HepG2 (cell line): Measurements from ENCODE around the gene RSKR. TPM values are rescaled to one million over a fixed set of nuclear protein-coding genes. Genes with fewer than 3 reads are reported as not detected.
A peak's percentile ranks its signal among the peaks of the same experiment; 100 is the strongest.

Experiments
- FOXJ3 ChIP-seq: sonication (generic); formaldehyde crosslinking; IDR thresholded peaks from 2 replicates; pipeline ENCODE4 v1.4.0; 2020; ENCODE audit warnings: missing genetic modification reagents, mild to moderate bottlenecking, borderline replicate concordance
- HMGXB4 ChIP-seq, 2 experiments: sonication (generic) in 1 of 2; formaldehyde crosslinking in 1 of 2; IDR thresholded peaks; 2 replicates each; pipeline versions ENCODE4 v1.4.0 to v1.6.1; 2018 to 2020; ENCODE audit warnings: missing genetic modification reagents in 2 of 2, borderline replicate concordance in 1 of 2, low read depth in 1 of 2, mild to moderate bottlenecking in 1 of 2, missing biosample characterization in 1 of 2
- KLF9 ChIP-seq: IDR thresholded peaks from 2 replicates; pipeline ENCODE4 v1.6.1; 2016; ENCODE audit warnings: low read depth
- MIER3 ChIP-seq: IDR thresholded peaks from 2 replicates; pipeline ENCODE4 v1.6.1; 2016; ENCODE audit warnings: missing compliant biosample characterization, borderline replicate concordance
- NR2C2 ChIP-seq: sonication (generic); formaldehyde crosslinking; IDR thresholded peaks from 2 replicates; pipeline ENCODE4 v1.4.0; 2020; ENCODE audit warnings: missing genetic modification reagents, mild to moderate bottlenecking, moderate library complexity, borderline replicate concordance
- PRDM4 ChIP-seq: sonication (generic); formaldehyde crosslinking; IDR thresholded peaks from 2 replicates; pipeline ENCODE4 v1.9.0; 2021; ENCODE audit warnings: missing genetic modification reagents, borderline replicate concordance
- PRPF4 ChIP-seq: fragments of 200-400 bp; formaldehyde crosslinking; IDR thresholded peaks from 2 replicates; pipeline ENCODE4 v1.6.1; 2016; ENCODE audit warnings: low read length, low read depth; ENCODE audit not compliant: poor library complexity, severe bottlenecking
- PTBP1 ChIP-seq: fragments of 200-400 bp; formaldehyde crosslinking; IDR thresholded peaks from 2 replicates; pipeline ENCODE4 v1.6.1; 2018; ENCODE audit warnings: low read length, low read depth; ENCODE audit not compliant: poor library complexity, severe bottlenecking
- RFX1 ChIP-seq: fragments of 450-650 bp; IDR thresholded peaks from 2 replicates; pipeline ENCODE4 v1.6.1; 2017
- SOX6 ChIP-seq, 2 experiments: fragments of 450-650 bp in 1 of 2; sonication (generic) in 1 of 2; formaldehyde crosslinking in 1 of 2; IDR thresholded peaks; 2 replicates each; pipeline versions ENCODE4 v1.4.0 to v1.6.1; 2017 to 2020; ENCODE audit warnings: antibody characterized with exemption in 1 of 2, mild to moderate bottlenecking in 1 of 2, missing genetic modification reagents in 1 of 2
- SP2 ChIP-seq: sonication (generic); formaldehyde crosslinking; IDR thresholded peaks from 2 replicates; pipeline ENCODE4 v1.5.1; 2020; ENCODE audit warnings: mild to moderate bottlenecking, missing genetic modification reagents
- TMF1 ChIP-seq: sonication (generic); formaldehyde crosslinking; IDR thresholded peaks from 2 replicates; pipeline ENCODE4 v1.8.1; 2022; ENCODE audit warnings: low read depth, missing genetic modification reagents
- ZBTB2 ChIP-seq: sonication (generic); formaldehyde crosslinking; IDR thresholded peaks from 2 replicates; pipeline ENCODE4 v1.8.0; 2022; ENCODE audit warnings: low read depth, missing genetic modification reagents
- ZC3H13 ChIP-seq: sonication (generic); formaldehyde crosslinking; IDR thresholded peaks from 2 replicates; pipeline ENCODE4 v1.8.1; 2023; ENCODE audit warnings: mild to moderate bottlenecking, missing genetic modification reagents, moderate library complexity
- ZNF280D ChIP-seq: sonication (generic); formaldehyde crosslinking; IDR thresholded peaks from 2 replicates; pipeline ENCODE4 v1.5.1; 2020; ENCODE audit warnings: mild to moderate bottlenecking, missing genetic modification reagents
- ZNF354B ChIP-seq: sonication (generic); formaldehyde crosslinking; IDR thresholded peaks from 2 replicates; pipeline ENCODE4 v1.8.0; 2022; ENCODE audit warnings: mild to moderate bottlenecking, missing genetic modification reagents
- ZNF703 ChIP-seq: sonication (generic); formaldehyde crosslinking; IDR thresholded peaks from 2 replicates; pipeline ENCODE4 v1.5.1; 2020; ENCODE audit warnings: missing genetic modification reagents, mild to moderate bottlenecking, moderate library complexity, borderline replicate concordance
- ZNF749 ChIP-seq: sonication (generic); formaldehyde crosslinking; IDR thresholded peaks from 2 replicates; pipeline ENCODE4 v1.8.0; 2022; ENCODE audit warnings: mild to moderate bottlenecking, missing genetic modification reagents, moderate library complexity, borderline replicate concordance
- ZNF782 ChIP-seq: sonication (generic); formaldehyde crosslinking; IDR thresholded peaks from 2 replicates; pipeline ENCODE4 v1.4.0; 2020; ENCODE audit warnings: missing genetic modification reagents, mild to moderate bottlenecking, borderline replicate concordance
- polyA plus RNA-seq, 8 experiments: library from polyadenylated mRNA; depleted of rRNA in 3 of 8; stranded (reverse) in 7 of 8; unstranded in 1 of 8; fragments of >200 nt; fragmentation: Illumina TruSeq in 4 of 8; extraction: Trizol in 4 of 8; gene quantifications; 2 replicates each; pipeline versions ENCODE4 v1.2.1 to v1.2.3, GENCODE V29; 2011 to 2016; ENCODE audit warnings: low read depth in 4 of 8, missing spikeins in 1 of 8, mixed read lengths in 1 of 8; ENCODE audit not compliant: insufficient read depth in 1 of 8
- total RNA-seq, 5 experiments: library from RNA; depleted of rRNA; stranded (reverse); fragments of >200 nt; fragmentation: Illumina TruSeq; extraction: Trizol; gene quantifications; 2 replicates each; pipeline ENCODE4 v1.2.3, GENCODE V29; 2016; ENCODE audit warnings: low read depth in 1 of 5

RSKR gene
- total and polyA plus RNA-seq, 2 of the 13 experiments (the other 11 are each of a cell fraction or from before 2014, with no cell fraction given), result 5.0 to 10.4 TPM

GRCh38 chr17:28571361-28572122, 42.4 kb downstream of the RSKR start, which contains the start of gene PIGS (continued):
- TF ChIP-seq HMGXB4 (CRISPR knock-in tag; IDR thresholded peaks at IDR 0.05; ENCODE audit: borderline replicate concordance in 1 of 2, low read depth in 1 of 2) (peak; percentile 31 to 75; a peak in 2 of 4 replicates), ZNF782 (peak; percentile 35; the same call in 1 of the 2 replicates), MIER3 (CRISPR knock-in tag) (no peak), PTBP1 (no peak), TMF1 (CRISPR knock-in tag) (no peak), PRDM4 (CRISPR knock-in tag) (no peak), SP2 (CRISPR knock-in tag) (peak; percentile 87), ZNF749 (CRISPR knock-in tag) (no peak; the same call in 1 of the 2 replicates), SOX6 (IDR thresholded peaks at IDR 0.05) (no peak), SOX6 (CRISPR knock-in tag; IDR thresholded peaks at IDR 0.05) (peak; percentile 39), PRPF4 (no peak), ZC3H13 (CRISPR knock-in tag) (no peak), ZNF280D (CRISPR knock-in tag) (no peak), RFX1 (no peak), ZNF354B (CRISPR knock-in tag) (no peak), KLF9 (no peak), ZNF703 (CRISPR knock-in tag) (no peak), FOXJ3 (CRISPR knock-in tag) (0 out of 2 replicates have a peak, but pooled peaks have one; percentile 35), ZBTB2 (CRISPR knock-in tag) (no peak), NR2C2 (CRISPR knock-in tag) (peak; percentile 38; the same call in 1 of the 2 replicates)
